ENCODE data around the gene ADAMTS8.

DNA sequence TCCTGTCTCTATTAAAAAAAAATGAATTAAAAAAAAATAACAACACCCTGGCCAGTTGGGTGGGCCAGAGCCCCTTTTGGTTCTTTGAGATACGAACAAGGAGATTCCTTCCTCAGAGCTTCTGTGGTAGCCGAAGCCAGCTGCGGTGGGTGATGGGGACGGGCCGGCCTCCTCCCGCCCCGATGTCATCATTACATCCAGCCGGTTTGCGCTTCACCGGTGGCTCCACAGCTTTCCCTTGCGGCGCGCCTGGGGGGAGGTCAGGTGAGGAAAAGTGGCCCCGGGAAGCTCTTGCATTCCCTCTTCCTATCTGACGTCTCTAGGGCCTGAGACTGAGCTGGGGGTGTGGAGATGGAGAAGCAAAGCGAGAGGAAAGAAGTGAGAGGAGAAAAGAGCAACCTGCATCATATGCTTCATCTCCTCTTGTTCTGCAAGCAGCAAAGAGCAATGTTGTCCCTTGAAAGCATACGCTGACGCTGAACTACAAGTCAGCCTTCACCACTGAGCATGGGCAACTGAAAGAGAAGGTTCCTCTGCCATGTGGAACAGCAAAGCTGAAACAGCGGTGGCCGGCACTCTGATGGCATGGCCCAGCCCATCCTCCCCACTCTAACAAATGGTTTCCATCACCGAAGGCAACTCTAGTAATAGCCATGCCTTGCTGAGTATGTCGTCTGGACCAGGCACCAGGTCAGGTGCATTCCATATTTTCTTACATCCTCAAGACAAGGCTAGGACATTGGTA is 6.0 kb downstream of the ADAMTS8 start:
- TF ChIP-seq SUZ12 (IDR thresholded peaks at IDR 0.05; ENCODE audit: extremely low read depth, insufficient read depth, insufficient read length) (no peak), YY1 (IDR thresholded peaks at IDR 0.05; ENCODE audit: insufficient read depth, insufficient read length) (no peak)
